NCI-H146 (cell line): ENCODE results near the gene DDIT4L.
"Not testable (repeated sequence)": the region's sequence is repeated elsewhere in the genome, so short reads cannot be mapped to it uniquely, and the experiment has no call there.

Experiments used
- DNase-seq: peaks from one replicate; lab custom pipeline; 2025; lab: John Stamatoyannopoulos, UW

DDIT4L gene, protein sequence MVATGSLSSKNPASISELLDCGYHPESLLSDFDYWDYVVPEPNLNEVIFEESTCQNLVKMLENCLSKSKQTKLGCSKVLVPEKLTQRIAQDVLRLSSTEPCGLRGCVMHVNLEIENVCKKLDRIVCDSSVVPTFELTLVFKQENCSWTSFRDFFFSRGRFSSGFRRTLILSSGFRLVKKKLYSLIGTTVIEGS

DNA sequence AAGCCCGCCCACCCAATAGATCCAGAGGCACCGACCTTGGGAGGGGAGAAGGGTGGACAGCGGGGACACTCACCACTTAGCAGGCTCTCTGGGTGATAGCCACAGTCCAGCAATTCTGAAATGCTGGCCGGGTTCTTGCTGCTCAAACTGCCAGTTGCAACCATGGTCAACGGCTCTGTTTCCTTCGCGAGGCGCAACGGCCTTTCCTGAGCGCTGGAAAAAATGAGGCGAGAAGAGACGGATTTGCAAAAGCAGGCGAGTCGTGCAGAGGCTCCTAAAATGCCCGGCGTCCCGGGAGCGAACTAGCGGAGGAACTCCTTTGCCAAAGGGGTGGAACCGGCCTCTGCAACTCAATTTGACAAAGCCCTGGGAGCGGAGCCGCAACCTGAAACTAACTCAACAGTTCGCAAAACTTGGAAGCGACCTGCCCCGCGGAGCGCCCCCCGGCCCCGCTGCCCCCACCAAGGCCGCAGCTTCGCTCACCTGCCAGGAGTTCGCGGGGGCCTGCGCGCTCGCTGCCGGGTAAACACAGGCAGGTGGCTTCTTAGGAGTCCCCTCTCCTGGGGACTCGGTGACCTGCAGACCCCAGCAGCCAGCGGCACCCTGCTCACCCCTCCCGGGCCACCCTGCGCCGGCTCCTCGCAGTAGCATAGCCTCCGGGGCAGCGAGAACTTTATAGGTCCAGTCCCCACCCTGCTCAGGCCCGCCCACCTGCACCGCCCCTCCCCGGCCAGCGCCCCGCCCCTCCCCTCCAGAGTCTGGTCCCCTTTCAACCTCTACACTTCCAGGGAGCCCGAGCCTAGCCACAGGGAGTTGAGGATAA is at the start of gene DDIT4L:
TSS of gene DDIT4L (minus strand) at position 649 of the 823 bp plus-strand sequence. CDS start at position 164, 485 bp downstream.
- DNase-seq = no peak

DNA sequence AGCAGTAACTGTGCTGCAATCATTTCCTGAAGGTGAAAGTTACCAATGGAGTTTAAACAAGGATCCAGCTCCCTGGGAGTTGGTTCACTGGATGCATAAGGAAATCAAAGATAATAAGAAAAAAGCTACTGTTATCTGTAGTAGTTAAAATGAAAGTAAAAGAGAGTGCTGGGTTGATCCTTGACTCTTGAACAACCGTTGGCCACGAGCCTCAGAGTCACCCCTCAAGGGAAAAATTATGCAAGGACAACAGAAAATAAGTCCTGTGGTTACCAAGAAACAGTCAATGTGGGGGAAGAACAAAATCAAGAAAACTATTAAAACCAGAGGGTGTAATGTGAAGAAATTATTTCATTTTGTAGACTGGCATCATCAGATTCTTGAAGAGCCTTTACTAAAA is 49.7 kb upstream of the DDIT4L start:
- no peak for DNase-seq

DNA sequence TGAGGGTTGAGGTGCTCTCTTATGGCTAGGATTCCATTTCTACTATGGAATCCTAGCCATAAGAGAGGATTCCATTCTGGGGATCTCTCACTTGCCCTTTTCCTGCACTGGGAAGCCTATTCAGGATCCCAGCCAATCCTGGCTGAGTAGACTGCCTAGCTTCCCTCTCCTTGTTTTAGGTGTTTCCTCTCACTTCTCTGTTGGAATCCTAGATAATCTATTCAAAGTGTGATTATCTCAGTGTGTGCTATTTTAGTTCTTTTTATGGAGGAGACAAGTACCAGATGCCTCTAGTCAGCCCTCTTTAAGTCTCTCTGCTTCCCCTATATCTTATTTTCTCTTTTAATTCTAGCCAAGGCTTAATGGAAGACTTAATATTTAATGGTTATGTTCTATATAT is 34.5 kb upstream of the DDIT4L start:
- DNase-seq = no peak

DNA sequence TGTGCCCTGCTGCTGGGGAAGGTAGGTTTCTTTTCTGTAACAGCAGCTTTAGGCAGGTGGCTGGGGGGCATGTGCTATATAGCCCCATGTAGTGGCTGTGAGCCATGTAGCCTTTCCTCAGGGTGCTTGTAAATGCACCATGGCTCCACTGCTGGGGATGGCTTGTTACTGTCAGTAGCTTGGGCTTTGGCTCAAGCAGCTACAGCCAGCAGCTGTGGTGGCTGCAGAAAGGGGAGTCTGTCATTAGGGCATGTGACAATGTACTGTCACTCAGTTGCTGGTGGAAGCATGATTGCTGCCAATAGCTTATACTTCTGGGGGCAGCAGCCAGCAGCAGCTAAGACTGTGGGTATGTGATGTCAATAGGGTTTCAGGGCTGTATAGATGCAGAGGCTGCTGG is 33.9 kb upstream of the DDIT4L start:
- no peak for DNase-seq

GRCh38 chr4:100208964-100209363 is 18.7 kb upstream of the DDIT4L start:
- no peak for DNase-seq

GRCh38 chr4:100208459-100208858 is 18.2 kb upstream of the DDIT4L start:
- DNase-seq = no peak

DNA sequence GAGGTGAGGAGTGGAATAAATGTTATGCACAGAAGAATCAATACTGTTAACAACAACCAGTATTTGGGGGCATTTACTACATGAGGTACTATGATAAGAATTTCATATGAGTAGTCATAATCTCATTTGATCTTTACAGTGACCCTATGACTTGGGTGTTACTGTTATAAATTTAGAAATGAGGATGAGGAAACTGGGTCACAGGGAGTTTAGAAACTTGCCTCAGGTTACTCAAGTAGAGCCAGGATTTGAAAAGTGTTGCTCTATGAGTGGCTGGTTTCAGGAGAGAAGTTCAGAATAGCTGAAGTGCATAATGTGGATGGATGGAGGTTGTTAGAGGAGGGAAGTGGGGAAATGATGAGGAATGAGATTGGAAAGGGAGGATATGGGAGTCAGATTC is 16.6 kb upstream of the DDIT4L start:
- DNase-seq = no peak

DNA sequence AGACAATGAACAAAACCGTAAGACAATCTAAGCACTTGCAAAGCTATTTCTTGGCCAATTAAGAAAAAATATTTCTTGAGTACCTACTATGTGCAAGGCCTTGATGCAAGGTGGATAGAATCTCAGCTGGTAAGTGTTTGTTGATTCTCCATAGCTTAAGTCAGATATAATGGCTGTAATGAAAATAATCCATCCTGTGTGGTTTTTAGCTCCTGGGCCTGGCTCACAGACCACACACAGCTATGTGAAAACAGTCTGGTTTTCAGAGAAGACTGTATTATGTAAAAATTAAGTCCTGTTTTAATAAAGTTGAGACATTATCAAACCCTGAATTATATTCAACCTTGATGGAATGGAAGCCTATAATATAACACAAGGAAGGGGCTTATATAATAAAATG is 7.8 kb upstream of the DDIT4L start:
- no peak for DNase-seq

- DNase-seq = not testable (repeated sequence)
Observed at GRCh38 chr4:100196388-100197071, 6.3 kb upstream of the DDIT4L start.

GRCh38 chr4:100190643-100191600 is 654 bp upstream of the DDIT4L start:
- DNase-seq = no peak

GRCh38 chr4:100188829-100189228 is 1.4 kb downstream of the DDIT4L start:
- DNase-seq = no peak

- DNase-seq = no peak
Observed at GRCh38 chr4:100187781-100188180, 2.5 kb downstream of the DDIT4L start.

DNA sequence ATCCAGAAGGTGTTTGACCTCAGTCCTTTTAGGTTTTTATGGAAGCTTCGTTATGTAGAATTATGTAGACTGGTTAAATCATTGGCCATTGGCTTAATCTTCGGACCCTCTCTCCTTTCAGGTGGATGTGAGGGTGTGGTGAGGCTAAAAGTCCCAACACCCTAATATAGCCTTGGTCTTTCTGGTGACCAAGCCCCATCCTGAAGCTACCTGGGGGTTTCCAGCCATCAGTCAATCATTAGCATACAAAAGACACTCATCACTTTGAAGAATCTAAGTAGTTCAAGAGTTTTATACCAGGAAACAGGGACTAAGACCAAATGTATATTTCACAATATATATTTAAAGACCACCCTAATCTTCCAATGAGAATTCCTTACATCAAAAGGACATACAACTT is 5.5 kb downstream of the DDIT4L start:
- DNase-seq = no peak

DNA sequence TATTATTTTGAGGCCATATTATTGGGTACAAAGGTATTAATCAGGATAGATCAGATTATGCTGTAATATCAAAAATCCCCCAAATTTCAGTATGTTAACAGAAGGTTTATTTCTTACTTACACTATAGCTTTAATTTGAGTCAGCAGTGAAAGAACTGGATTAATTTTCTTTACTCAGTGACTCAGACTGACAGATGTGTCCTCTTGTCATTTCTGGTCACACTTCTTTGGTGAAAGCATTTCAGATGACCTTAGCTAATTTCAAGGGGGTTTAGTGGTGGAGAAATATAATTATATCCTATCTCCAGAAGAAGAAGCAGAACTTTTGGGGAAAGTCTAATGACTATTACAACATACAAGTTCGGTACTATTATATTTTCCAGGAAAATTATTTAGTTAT is 12.4 kb downstream of the DDIT4L start:
- DNase-seq = no peak

- DNase-seq = no peak
Observed at GRCh38 chr4:100177126-100177525, 13.1 kb downstream of the DDIT4L start.

DNA sequence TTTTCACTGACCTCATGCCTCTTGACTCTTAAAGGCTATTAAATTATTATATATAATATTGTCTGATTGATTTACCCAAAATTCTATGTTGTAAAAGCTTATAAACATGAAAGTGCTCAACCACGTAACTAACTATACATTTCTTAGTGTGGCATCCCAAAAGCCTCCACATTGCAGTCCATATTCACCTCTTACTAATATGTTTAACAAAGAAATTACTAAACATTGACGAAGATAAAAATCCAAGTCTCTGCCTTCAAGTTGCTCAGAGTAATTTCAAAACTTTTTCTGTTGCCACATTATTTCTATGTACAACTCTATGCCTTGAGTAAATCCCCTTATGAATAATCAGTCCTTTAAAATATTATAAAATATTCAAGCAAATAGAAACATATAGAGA is 14.4 kb downstream of the DDIT4L start:
- DNase-seq = no peak

GRCh38 chr4:100174985-100175383 is 15.3 kb downstream of the DDIT4L start:
- DNase-seq = no peak

DNA sequence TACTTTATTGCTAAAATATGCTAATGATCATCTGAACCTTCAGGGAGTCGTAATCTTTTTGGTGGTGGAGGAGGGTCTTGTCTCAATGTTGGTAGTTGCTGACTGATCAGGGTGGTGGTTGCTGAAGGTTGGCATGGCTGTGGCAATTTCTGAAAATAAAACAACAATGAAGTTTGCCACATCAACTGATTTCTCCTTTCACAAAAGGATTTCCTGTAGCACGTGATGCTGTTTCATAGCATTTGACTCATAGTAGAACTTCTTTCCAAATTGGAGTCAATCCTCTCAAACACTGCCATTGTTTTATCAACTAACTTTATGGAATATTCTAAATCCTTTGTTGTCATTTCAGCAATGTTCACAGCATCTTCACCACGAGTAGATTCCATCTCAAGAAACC is 19.3 kb downstream of the DDIT4L start:
- DNase-seq = no peak

- no peak for DNase-seq
Observed at GRCh38 chr4:100169491-100170485, 20.5 kb downstream of the DDIT4L start.

GRCh38 chr4:100168521-100168920 is 21.7 kb downstream of the DDIT4L start:
- DNase-seq = no peak
